Neural cell (in vitro differentiated cells): ENCODE results near the gene DERA. TPM values are rescaled to one million over a fixed set of nuclear protein-coding genes. Genes with fewer than 3 reads are reported as not detected.

ENCODE experiments used
- H2AFZ ChIP-seq: fragments of 200-600, 300-800 bp; sonication (generic), shearing (Covaris generic); 2 replicates; pipeline ENCODE4 v1.6.0; 2014; ENCODE audit warnings: low read depth, mild to moderate bottlenecking, antibody characterized with exemption, low read length, moderate library complexity
- H3F3A ChIP-seq: fragments of 200-600 bp; shearing (Covaris generic); 2 replicates; pipeline ENCODE4 v1.6.1; 2016; ENCODE audit warnings: mild to moderate bottlenecking, moderate library complexity, mixed read lengths, antibody characterized with exemption, low read length; ENCODE audit not compliant: insufficient read depth, poor library complexity, severe bottlenecking
- H3K27ac ChIP-seq: fragments of 200-600, 300-800 bp; sonication (generic), shearing (Covaris generic); 2 replicates; pipeline ENCODE4 v1.5.1; 2014; ENCODE audit warnings: mild to moderate bottlenecking, low read length, moderate library complexity
- H3K27me3 ChIP-seq: fragments of 300-800, 200-600 bp; sonication (generic), shearing (Covaris generic); 2 replicates; pipeline ENCODE4 v1.6.0; 2014; ENCODE audit warnings: mild to moderate bottlenecking, low read depth, low read length, moderate library complexity; ENCODE audit not compliant: insufficient read depth
- H3K36me3 ChIP-seq: fragments of 300-800, 200-600 bp; sonication (generic), shearing (Covaris generic); 2 replicates; pipeline ENCODE4 v1.5.1; 2014; ENCODE audit warnings: mild to moderate bottlenecking, antibody characterized with exemption, low read length, moderate library complexity; ENCODE audit not compliant: insufficient read depth
- H3K4me2 ChIP-seq: fragments of 300-800, 200-600 bp; sonication (generic), shearing (Covaris generic); 2 replicates; pipeline ENCODE4 v1.6.0; 2014; ENCODE audit warnings: mild to moderate bottlenecking, low read length
- H3K4me3 ChIP-seq: fragments of 300-800, 200-600 bp; sonication (generic), shearing (Covaris generic); 2 replicates; pipeline ENCODE4 v1.5.1; 2014; ENCODE audit warnings: mild to moderate bottlenecking, low read length, moderate library complexity
- H3K79me2 ChIP-seq: fragments of 200-600 bp; shearing (Covaris generic); replicated peaks from 2 replicates; pipeline ENCODE4 v1.6.0; 2014; ENCODE audit warnings: mild to moderate bottlenecking, low read length, moderate library complexity; ENCODE audit not compliant: insufficient read depth
- H3K9ac ChIP-seq: fragments of 300-800, 200-600 bp; sonication (generic), shearing (Covaris generic); 2 replicates; pipeline ENCODE4 v1.6.1; 2016; ENCODE audit warnings: mild to moderate bottlenecking, low read length, mixed read lengths
- H3K9me2 ChIP-seq: fragments of 200-600 bp; shearing (Covaris generic); 2 replicates; pipeline ENCODE4 v1.6.1; 2016; ENCODE audit warnings: mild to moderate bottlenecking, low read length, mixed read lengths; ENCODE audit not compliant: insufficient read depth
- H3K9me3 ChIP-seq: fragments of 200-600, 300-800 bp; sonication (generic), shearing (Covaris generic); 2 replicates; pipeline ENCODE4 v1.6.1; 2016; ENCODE audit warnings: mild to moderate bottlenecking, mixed run types, low read length, moderate library complexity, mixed read lengths
- H4K20me1 ChIP-seq: fragments of 200-600 bp; shearing (Covaris generic); 2 replicates; pipeline ENCODE4 v1.6.1; 2016; ENCODE audit warnings: mild to moderate bottlenecking, mixed run types; ENCODE audit not compliant: insufficient read depth
- CTCF ChIP-seq: fragments of 450-650 bp; IDR thresholded peaks from 2 replicates; pipeline ENCODE4 v1.5.1; 2014; ENCODE audit warnings: antibody characterized with exemption, mild to moderate bottlenecking, moderate library complexity; ENCODE audit not compliant: poor library complexity, severe bottlenecking
- EP300 ChIP-seq: fragments of 450-650 bp; conservative IDR thresholded peaks from 2 replicates; pipeline ENCODE4 v1.6.1; 2014; ENCODE audit warnings: antibody characterized with exemption, mild to moderate bottlenecking, moderate library complexity; ENCODE audit not compliant: poor library complexity, severe bottlenecking
- EZH2 ChIP-seq: fragments of 200-600, 300-800 bp; shearing (Covaris generic), sonication (generic); IDR thresholded peaks from 2 replicates; pipeline ENCODE4 v1.6.1; 2014; ENCODE audit warnings: antibody characterized with exemption, low read length, borderline replicate concordance, mild to moderate bottlenecking; ENCODE audit not compliant: insufficient read depth, poor library complexity, severe bottlenecking
- MXI1 ChIP-seq: fragments of 450-650 bp; conservative IDR thresholded peaks from 2 replicates; pipeline ENCODE4 v1.6.1; 2014; ENCODE audit warnings: antibody characterized with exemption, mild to moderate bottlenecking; ENCODE audit not compliant: poor library complexity, severe bottlenecking
- POLR2AphosphoS5 ChIP-seq: IDR thresholded peaks from 2 replicates; pipeline ENCODE4 v1.6.1; 2012
- RAD21 ChIP-seq: fragments of 450-650 bp; conservative IDR thresholded peaks from 2 replicates; pipeline ENCODE4 v1.6.1; 2014; ENCODE audit warnings: antibody characterized with exemption, mild to moderate bottlenecking, moderate library complexity
- REST ChIP-seq: IDR thresholded peaks from 2 replicates; pipeline ENCODE4 v1.6.1; 2012; ENCODE audit warnings: borderline replicate concordance
- SMC3 ChIP-seq: fragments of 450-650 bp; conservative IDR thresholded peaks from 2 replicates; pipeline ENCODE4 v1.6.1; 2014; ENCODE audit warnings: antibody characterized with exemption, mild to moderate bottlenecking, moderate library complexity; ENCODE audit not compliant: poor library complexity
- TAF1 ChIP-seq: IDR thresholded peaks from 2 replicates; pipeline ENCODE4 v1.6.1; 2012; ENCODE audit warnings: low read depth
- polyA plus RNA-seq: library from polyadenylated mRNA; depleted of rRNA; stranded (reverse); fragments of >200 nt; gene quantifications from 2 replicates; pipeline ENCODE4 v1.2.3, GENCODE V29; 2014

DERA gene
- polyA plus RNA-seq, 1 donor from 2014 or later = 7.7 TPM

GRCh38 chr12:15984963-15985362, 73.8 kb downstream of the DERA start:
- H3K4me3 ChIP-seq = no peak overlapping the region
- H3K9me2 ChIP-seq = no peaks in the 10 kb centered on the region
- H3K9me3 ChIP-seq = no peaks in the 10 kb centered on the region
- TF ChIP-seq RAD21 (no peak), TAF1 (no peak), SMC3 (no peak), CTCF (no peak), EZH2 (no peak), REST (no peak), EP300 (no peak), MXI1 (no peak), POLR2AphosphoS5 (no peak)
- H3K36me3 ChIP-seq = no peaks in the 10 kb centered on the region
- H3K27ac ChIP-seq = no peak overlapping the region
- no peak overlapping the region for H3K9ac ChIP-seq
- H3K79me2 ChIP-seq = no peaks in the 10 kb centered on the region
- H3F3A ChIP-seq = no peaks in the 10 kb centered on the region
- no peaks in the 10 kb centered on the region for H4K20me1 ChIP-seq
- H3K4me2 ChIP-seq = no peak overlapping the region
- no peaks in the 10 kb centered on the region for H3K27me3 ChIP-seq
- no peak overlapping the region for H2AFZ ChIP-seq

- H3K36me3 ChIP-seq = no peaks in the 10 kb centered on the region
- no peaks in the 10 kb centered on the region for H3F3A ChIP-seq
Measured at GRCh38 chr12:15987696-15988095, 76.6 kb downstream of the DERA start.

More at GRCh38 chr12:15987696-15988095, 76.6 kb downstream of the DERA start:
- Histone ChIP-seq H3K79me2 (no peaks in the 10 kb centered on the region), H3K27ac (no peak overlapping the region), H4K20me1 (no peaks in the 10 kb centered on the region), H3K4me2 (no peak overlapping the region), H3K9ac (no peak overlapping the region), H3K4me3 (no peak overlapping the region), H2AFZ (no peak overlapping the region), H3K9me2 (no peaks in the 10 kb centered on the region), H3K27me3 (no peaks in the 10 kb centered on the region), H3K9me3 (no peaks in the 10 kb centered on the region)
- TF ChIP-seq EP300 = no peak
